HG03066 (cell line): ENCODE measurements around the gene NUP107.

ENCODE experiments used
- ATAC-seq: cut with Tn5 transposase; IDR thresholded peaks from one replicate; pipeline ENCODE4 v1.9.1; 2021; ENCODE audit warnings: low read depth; ENCODE audit not compliant: unreplicated experiment

The NUP107 gene

DNA sequence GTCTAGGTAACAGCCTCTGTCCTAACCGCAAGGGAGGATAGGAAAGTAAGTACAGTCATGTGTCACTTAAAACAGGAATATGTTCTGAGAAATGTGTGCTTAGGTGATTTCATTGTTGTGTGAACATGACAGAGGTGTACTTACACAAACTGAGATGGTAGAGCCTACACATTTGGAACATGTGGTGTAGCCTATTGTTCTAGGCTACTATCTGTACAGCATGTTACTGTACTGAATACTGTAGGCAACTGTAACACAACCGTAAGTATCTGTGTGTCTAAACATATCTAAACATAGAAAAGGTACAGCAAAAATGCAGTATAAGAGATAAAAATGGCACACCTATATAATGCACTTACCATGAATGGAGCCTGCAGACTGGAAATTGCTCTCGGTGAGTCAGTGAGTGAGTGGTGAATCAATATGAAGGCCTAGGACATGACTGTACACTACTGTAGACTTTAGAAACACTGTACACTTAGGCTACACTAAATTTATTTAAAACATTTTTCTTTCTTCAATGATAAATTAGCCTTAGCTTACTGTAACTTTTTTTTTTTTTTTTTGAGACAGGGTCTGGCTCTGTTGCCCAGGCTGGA is 108.0 kb downstream of the NUP107 start:
- ATAC-seq = no peak
